ENCODE data around the gene AKAP6.

AKAP6 gene

DNA sequence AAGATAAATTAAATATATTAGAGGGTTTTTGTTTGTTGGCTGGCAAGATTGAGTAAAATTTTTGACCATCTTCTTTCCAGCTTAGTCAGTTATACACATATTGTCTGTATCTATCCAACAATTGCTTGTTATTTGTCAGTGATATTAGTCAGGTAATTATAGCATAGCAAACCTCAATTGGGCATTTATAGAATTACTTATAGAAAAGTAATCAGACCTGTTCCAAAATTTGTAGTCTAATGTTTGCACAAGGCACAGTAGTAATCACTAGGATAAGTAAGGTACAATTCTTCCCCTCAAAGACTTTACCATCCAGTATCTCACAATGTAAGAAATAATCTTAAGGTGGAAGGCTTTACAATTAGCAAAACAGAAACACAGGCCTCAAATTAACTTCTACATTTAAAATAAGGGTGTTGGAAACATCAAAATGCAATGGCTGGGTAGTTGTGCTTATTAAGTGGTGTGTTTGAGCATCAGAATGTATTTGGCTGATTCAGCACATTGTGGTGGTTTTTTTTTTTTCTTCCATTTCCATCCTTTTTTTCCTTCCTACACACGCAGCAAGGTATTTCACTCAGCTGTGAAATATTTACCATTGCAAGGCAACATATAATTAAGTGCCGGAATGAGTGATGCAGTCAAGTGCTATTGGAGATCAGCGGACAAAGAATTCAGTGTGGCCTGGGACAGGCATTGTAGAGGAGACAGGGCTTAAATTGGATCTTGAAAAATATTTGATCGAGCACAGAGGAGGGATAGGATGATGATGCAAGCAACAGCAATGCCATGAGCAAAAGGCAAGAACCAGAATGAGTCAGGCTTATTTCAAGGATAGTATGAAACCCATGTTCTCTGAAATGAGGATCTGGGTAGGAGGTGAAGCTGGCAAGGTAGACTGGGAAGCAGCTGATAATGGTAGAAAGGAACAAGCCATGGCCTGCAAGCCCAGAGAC, 178.2 kb downstream of the AKAP6 start:
- H3K4me1 Mint-ChIP-seq = no peaks in the 10 kb centered on the region
- DNase-seq (no peak), ATAC-seq (replicated peaks) (peak in 1 of 2 donors; percentile 34)
- H3K27me3 Mint-ChIP-seq = peaks cover 0 to 5% of the 10 kb centered on the region in 2 donors
- H3K4me3 Mint-ChIP-seq = no peak overlapping the region
- no peak overlapping the region for H3K27ac Mint-ChIP-seq
- H3K9me3 Mint-ChIP-seq = no peaks in the 10 kb centered on the region
- no peaks in the 10 kb centered on the region for H3K36me3 Mint-ChIP-seq

DNA sequence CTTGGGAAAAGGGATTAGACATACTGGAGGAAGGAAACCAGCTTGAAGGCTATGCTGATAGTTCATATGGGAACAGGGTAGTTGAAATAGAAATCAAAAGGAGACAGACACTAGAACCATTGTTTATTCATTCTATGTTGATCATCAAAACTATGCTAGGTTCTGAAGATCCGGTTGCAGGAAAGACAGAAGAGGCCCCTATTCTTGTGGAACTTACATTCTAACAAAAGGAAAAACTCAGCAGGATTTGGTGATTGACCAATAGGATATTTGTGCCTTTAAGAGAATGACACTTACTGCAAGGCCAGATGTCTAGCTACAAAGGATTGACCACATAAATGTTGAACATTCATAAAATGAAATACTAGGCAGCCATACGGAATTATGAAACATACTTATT, 179.2 kb downstream of the AKAP6 start:
- H3K27me3 Mint-ChIP-seq = peaks cover 0 to 5% of the 10 kb centered on the region in 2 donors
- H3K4me3 Mint-ChIP-seq = no peak overlapping the region
- ATAC-seq (replicated peaks) (no peak), DNase-seq (no peak)
- H3K4me1 Mint-ChIP-seq = no peaks in the 10 kb centered on the region
- H3K36me3 Mint-ChIP-seq = no peaks in the 10 kb centered on the region
- H3K27ac Mint-ChIP-seq = no peak overlapping the region
- no peaks in the 10 kb centered on the region for H3K9me3 Mint-ChIP-seq

DNA sequence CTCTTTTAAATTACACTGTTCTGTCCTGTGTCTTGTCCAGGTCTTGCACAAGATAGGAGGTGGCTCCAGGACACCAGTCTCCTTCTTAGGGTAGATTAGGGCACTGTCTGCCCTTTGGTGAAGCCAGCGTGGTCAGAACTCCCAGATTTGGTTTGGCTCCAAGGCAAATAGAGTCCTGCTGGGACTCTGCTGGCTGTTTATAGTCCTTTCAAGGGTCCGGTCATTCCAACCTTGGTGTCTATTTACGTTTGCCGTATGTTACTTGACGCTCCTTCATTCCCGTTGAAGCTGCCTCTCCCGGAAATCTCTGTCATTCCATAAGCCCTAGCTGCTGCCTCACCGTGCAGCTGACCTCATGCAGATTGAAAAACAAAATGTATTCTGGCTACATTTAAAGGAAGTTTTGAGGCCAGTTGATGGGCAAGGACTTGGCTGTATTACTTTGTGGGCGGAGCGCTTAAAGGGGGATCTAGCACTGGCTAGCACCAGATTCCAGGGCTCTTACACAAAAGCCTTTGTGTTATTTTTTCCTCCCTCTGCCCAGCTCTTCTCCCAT, 180.6 kb downstream of the AKAP6 start:
- no peaks in the 10 kb centered on the region for H3K36me3 Mint-ChIP-seq
- H3K4me1 Mint-ChIP-seq = no peaks in the 10 kb centered on the region
- peaks cover 0 to 7% of the 10 kb centered on the region in 2 donors for H3K27me3 Mint-ChIP-seq
- no peaks in the 10 kb centered on the region for H3K9me3 Mint-ChIP-seq
- H3K4me3 Mint-ChIP-seq = no peak overlapping the region
- H3K27ac Mint-ChIP-seq = no peak overlapping the region
- DNase-seq = no peak
- no peak for ATAC-seq (replicated peaks)

DNA sequence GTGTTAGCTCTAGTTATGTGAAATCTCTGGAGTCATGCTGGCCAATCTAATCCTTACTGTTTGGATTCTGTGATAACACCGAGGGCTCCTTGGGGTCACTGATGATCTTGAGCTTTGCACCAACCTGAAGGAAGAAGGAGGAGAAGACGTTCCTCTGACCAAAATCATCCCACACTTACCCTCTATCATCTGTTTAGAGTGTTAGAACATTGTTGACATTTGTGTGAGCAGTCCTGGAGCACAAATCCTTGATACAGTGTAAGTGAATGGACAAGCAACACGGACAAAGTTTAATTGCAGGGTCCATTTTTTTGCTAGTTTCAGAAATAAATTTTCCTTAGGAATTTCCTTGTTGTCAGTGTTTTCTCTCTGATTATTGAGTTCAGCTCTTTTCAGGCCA, 181.7 kb downstream of the AKAP6 start:
- Mint-ChIP-seq H3K36me3 (no peaks in the 10 kb centered on the region), H3K27me3 (peaks cover 0 to 15% of the 10 kb centered on the region in 2 donors), H3K4me1 (no peaks in the 10 kb centered on the region), H3K27ac (no peak overlapping the region), H3K9me3 (no peaks in the 10 kb centered on the region), H3K4me3 (no peak overlapping the region)
- no peak for DNase-seq
- no peak for ATAC-seq (replicated peaks)

DNA sequence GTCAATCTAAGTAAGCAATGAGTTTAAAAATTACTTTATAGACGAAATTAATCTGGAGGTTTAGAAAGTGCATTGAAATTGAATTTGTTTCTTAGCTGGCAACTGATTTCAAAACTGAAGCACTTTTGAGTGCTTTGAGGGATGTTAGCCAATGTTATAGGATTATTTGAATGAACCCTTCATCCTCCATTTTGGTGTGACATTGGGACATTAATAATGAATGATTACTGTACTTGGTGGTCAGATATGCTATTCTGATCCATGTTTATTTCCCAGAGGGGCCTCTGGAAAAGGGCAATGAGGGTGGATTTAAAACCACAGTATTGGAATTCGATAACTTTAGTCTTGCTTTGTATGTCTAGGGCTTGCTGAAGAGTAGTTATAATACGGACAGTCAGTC, 183.2 kb downstream of the AKAP6 start:
- peaks cover 0 to under 1% of the 10 kb centered on the region in 2 donors for H3K9me3 Mint-ChIP-seq
- ATAC-seq (replicated peaks) (no peak), DNase-seq (no peak)
- peaks cover 0 to 15% of the 10 kb centered on the region in 2 donors for H3K27me3 Mint-ChIP-seq
- no peaks in the 10 kb centered on the region for H3K4me1 Mint-ChIP-seq
- no peak overlapping the region for H3K4me3 Mint-ChIP-seq
- no peaks in the 10 kb centered on the region for H3K36me3 Mint-ChIP-seq
- H3K27ac Mint-ChIP-seq = no peak overlapping the region

DNA sequence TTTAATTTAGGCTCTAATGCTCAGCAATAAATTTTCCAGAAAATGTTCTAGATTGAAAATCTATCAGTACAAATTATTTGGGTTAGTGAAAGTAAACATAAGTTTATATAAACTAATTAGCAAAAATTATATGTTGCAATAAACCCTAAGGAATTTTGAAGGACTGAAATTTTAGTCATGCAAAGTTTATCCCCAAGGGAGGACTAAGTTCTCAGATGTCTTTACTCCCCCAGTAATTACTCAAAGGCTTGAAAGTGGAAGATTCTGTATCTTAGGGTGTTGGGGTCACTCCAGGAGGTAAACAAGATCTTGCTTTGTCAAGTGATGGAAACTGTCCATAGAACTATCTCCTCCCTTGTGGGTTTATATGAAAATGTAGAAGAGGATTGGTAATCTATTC, 183.7 kb downstream of the AKAP6 start:
- H3K4me3 Mint-ChIP-seq = no peak overlapping the region
- no peak for ATAC-seq (replicated peaks)
- H3K27ac Mint-ChIP-seq = no peak overlapping the region
- DNase-seq = no peak
- H3K27me3 Mint-ChIP-seq = peaks cover 0 to 16% of the 10 kb centered on the region in 2 donors
- H3K36me3 Mint-ChIP-seq = no peaks in the 10 kb centered on the region
- H3K4me1 Mint-ChIP-seq = no peaks in the 10 kb centered on the region
- peaks cover 0 to 1% of the 10 kb centered on the region in 2 donors for H3K9me3 Mint-ChIP-seq

DNA sequence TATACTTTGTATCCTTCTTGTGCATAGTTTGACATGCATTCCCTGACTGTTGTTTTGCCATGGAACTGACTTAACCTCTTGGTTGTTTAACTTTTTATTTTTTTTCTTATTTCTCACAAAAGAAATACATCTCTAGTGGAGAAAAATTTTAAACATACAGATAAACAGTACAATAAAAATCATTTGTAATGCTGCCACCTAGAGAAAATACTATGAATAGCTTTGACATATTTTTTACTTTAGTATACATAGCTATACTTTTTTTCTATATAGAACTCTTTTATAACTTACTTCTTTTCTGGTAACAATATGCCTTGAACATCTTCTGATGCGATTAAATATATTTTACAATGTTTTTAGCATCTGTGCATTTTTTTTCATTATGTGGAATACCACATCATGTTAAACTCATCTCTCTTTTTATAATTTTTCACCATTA, 184.5 kb downstream of the AKAP6 start:
- no peaks in the 10 kb centered on the region for H3K4me1 Mint-ChIP-seq
- no peaks in the 10 kb centered on the region for H3K36me3 Mint-ChIP-seq
- H3K4me3 Mint-ChIP-seq = no peak overlapping the region
- no peak for ATAC-seq (replicated peaks)
- no peak overlapping the region for H3K27ac Mint-ChIP-seq
- no peak for DNase-seq
- peaks cover 1 to 6% of the 10 kb centered on the region in 2 donors for H3K9me3 Mint-ChIP-seq
- H3K27me3 Mint-ChIP-seq = peaks cover 7 to 24% of the 10 kb centered on the region in 2 donors

DNA sequence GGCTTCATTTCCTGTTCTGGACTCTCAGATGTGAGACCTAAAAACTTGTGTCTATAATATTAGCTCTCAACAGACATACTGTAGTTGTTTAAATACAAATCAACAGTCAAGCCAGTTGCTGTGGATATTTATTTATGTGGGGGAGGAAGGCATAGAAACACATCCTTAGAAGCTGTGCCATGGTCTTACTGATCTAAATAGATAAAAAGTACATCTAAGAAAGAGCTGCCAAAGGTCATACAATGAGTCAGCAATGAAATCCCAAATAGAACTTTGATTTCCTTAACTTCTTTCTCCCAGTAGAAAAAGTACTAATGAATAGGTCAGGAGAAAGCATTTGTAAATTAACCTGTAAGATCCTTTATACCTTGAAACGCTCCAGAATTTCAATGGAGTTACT, 185.1 kb downstream of the AKAP6 start:
- H3K27me3 Mint-ChIP-seq = peaks cover 9 to 27% of the 10 kb centered on the region in 2 donors
- no peak for DNase-seq
- no peak overlapping the region for H3K27ac Mint-ChIP-seq

DNA sequence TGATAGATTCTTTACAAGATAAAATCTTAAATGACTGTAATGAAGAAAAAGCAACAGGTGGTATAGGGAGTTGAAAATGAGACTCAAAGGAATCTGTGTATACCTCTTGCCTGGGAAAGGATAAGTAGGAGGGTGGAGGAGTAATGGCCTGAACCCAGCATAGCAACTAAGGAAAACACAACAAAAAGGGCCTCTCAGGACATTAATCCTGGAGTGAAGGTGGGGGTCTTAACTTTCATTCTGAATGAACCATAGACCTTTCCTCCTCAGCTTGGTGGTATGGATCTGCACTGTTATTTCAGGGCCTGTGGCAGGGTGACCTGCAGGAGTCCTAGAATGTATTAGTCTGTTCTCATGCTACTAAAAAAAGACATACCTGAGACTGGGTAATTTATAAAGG, 185.6 kb downstream of the AKAP6 start:
- Mint-ChIP-seq H3K27ac (no peak overlapping the region), H3K4me3 (no peak overlapping the region), H3K4me1 (no peaks in the 10 kb centered on the region), H3K27me3 (peaks cover 9 to 29% of the 10 kb centered on the region in 2 donors), H3K9me3 (peaks cover 4 to 6% of the 10 kb centered on the region in 2 donors), H3K36me3 (no peaks in the 10 kb centered on the region)
- ATAC-seq (replicated peaks) (no peak), DNase-seq (no peak)

More for the DNA sequence above, 185.1 kb downstream of the AKAP6 start:
- H3K4me3 Mint-ChIP-seq = no peak overlapping the region
- peaks cover 2 to 6% of the 10 kb centered on the region in 2 donors for H3K9me3 Mint-ChIP-seq
- H3K36me3 Mint-ChIP-seq = no peaks in the 10 kb centered on the region
- no peak for ATAC-seq (replicated peaks)
- H3K4me1 Mint-ChIP-seq = no peaks in the 10 kb centered on the region

DNA sequence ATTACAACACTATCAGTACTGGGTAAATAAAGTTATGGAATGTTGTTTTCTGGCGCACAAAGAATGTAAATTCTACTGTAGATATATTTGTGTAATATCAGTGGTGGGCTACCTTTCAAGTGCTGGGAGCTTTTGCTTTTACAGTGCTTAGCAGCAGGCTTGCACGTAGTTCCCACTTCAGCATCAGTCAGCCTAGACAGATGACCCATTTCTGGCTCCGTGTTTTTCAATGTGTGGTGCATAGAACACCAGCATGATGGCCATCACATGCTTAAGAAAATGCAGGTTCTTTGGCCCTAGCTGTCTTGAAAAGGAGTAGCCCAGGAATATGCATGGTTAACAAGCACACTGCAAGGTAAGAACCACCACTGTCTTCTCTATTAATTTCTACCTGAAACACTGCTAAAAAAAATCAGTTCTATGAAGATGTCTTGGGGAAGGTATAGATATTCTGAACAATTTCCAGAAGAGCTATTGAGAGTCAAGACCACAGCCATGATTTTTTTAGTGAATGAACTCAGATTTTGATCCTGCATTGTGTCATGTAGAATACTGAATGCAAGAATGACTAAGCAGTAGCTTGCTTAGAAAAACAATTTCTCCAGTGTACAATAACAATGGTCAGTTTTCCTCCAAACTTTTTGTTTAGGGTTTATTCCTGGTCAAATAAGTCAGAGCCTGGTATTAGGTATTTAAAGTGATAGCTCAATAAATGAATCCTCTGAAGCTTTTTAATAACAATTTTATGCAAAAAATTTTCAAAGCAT, 195.7 kb downstream of the AKAP6 start:
- ATAC-seq (replicated peaks) (no peak), DNase-seq (no peak)
- Mint-ChIP-seq H3K4me1 (no peaks in the 10 kb centered on the region), H3K4me3 (no peak overlapping the region), H3K27ac (peak overlapping the region; percentile 37), H3K9me3 (peaks cover 0 to 6% of the 10 kb centered on the region in 2 donors), H3K36me3 (no peaks in the 10 kb centered on the region), H3K27me3 (no peaks in the 10 kb centered on the region)

DNA sequence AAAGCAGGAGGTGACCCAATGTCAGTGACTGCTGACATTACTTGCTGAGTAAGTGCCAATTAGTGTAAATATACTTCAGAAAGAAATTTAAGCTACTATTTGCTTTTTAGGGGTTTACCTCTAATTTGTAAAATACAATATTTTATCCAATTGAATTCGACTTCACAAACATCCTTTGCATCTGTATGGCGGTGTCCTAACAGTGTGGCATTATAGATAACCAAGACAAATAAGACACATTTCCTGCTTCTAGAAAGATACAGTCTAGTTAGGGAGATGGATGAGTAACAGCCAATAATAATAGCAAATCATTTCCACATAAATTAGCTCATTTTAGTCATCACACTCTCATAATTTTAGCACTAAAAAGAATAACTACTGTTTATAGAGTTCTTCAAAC, 196.5 kb downstream of the AKAP6 start:
- no peak for ATAC-seq (replicated peaks)
- Mint-ChIP-seq H3K9me3 (peaks cover 0 to 6% of the 10 kb centered on the region in 2 donors), H3K4me3 (no peak overlapping the region), H3K27me3 (peaks cover 0 to 5% of the 10 kb centered on the region in 2 donors), H3K4me1 (no peaks in the 10 kb centered on the region), H3K27ac (no peak overlapping the region), H3K36me3 (no peaks in the 10 kb centered on the region)
- DNase-seq = no peak

DNA sequence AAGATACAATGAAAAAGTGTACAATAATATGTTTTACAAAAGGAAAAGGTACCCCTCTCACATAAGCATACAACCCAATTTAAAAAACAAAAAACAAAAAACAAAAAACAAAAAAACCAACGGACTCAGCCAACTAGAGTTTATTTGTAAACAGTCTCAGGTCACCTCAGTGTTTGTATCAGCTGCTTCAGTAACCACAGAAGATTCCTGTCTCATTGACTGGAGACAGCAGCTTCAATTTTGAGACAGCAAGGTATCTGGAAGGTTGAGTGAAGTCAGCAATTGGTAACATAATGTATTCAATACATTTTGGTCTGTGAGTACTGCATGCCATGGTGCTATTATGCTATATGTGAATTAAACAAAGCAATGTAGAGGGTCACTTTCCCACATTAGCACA, 201.7 kb downstream of the AKAP6 start:
- Mint-ChIP-seq H3K4me1 (no peaks in the 10 kb centered on the region), H3K4me3 (no peak overlapping the region), H3K9me3 (peaks cover 0 to 1% of the 10 kb centered on the region in 2 donors), H3K36me3 (no peaks in the 10 kb centered on the region), H3K27me3 (peaks cover 0 to 5% of the 10 kb centered on the region in 2 donors), H3K27ac (no peak overlapping the region)
- no peak for ATAC-seq (replicated peaks)
- DNase-seq = no peak

DNA sequence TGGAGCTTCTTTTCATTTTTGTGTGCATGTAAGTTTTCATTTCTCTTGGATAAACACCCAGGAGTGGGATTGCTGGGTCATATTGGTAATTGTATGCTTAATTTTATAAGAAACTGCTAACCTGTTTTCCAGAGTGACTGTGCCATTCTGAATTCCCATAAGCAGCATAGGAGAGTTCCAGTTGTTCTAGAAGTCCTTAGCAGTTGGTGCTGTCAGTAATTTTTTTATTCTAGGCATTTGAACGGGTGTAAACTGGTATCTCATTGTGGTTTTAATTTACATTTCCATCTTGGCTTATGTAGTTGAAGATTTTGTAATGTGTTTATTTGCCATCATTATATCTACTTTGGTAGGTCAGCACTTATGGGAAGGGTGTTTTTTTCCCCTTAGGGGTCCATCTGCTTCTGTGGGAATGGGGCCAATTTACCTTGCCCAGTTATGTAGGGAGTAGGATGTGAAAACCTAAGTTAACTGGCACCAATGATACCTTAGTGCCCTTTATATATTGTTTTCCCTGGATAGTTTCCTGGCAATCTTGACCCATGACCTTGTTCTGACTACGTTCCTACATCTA, 202.9 kb downstream of the AKAP6 start:
- ATAC-seq (replicated peaks) (no peak), DNase-seq (no peak)
- H3K27ac Mint-ChIP-seq = no peak overlapping the region
- no peak overlapping the region for H3K4me3 Mint-ChIP-seq
- peaks cover 0 to 5% of the 10 kb centered on the region in 2 donors for H3K27me3 Mint-ChIP-seq
- no peaks in the 10 kb centered on the region for H3K36me3 Mint-ChIP-seq
- no peaks in the 10 kb centered on the region for H3K4me1 Mint-ChIP-seq
- H3K9me3 Mint-ChIP-seq = peaks cover 0 to 1% of the 10 kb centered on the region in 2 donors

DNA sequence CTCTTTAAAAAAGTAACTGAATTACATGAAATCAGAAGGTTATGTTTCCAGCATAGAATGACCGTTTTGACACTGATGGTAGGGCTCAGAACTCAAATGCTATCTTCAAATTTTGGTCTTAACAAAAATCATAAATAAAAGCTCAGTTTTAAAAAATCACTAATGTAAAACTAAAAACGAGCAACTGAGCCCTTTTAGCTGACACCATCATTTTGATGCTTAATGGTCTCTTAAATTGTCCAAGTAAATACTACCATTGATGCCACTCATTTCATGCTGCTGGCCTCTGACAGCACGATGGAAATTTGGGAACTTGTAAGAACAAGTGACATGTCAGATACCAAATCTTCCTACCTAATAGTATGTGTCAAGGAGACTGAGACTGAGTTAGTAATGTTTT, 205.0 kb downstream of the AKAP6 start:
- Mint-ChIP-seq H3K9me3 (peaks cover 0 to 1% of the 10 kb centered on the region in 2 donors), H3K4me1 (no peaks in the 10 kb centered on the region), H3K27ac (no peak overlapping the region), H3K4me3 (no peak overlapping the region), H3K36me3 (no peaks in the 10 kb centered on the region), H3K27me3 (peaks cover 0 to 5% of the 10 kb centered on the region in 2 donors)
- no peak for DNase-seq
- ATAC-seq (replicated peaks) = no peak

Measured in stimulated activated naive B cell treated with anti-CD40 and anti-IgM and Interleukin-4, amounts not matched to agents 10 μg/mL and 1 μg/mL and 100 μg/mL, for 72 hours (primary cell).